Tibial nerve (tissue), 4 donors: ENCODE measurements around the gene HES5. TPM values are rescaled to one million over a fixed set of nuclear protein-coding genes. Genes with fewer than 3 reads are reported as not detected.

ENCODE experiments used
- DNase-seq, 2 donors: peaks; one replicate each; pipeline ENCODE4 v3.0.0-alpha.2; 2019; ENCODE audit warnings: low spot score in 2 of 2
- H3K27ac ChIP-seq, 4 donors: fragments of 200-600 bp; sonication (generic) in 3 of 4; one replicate each; pipeline ENCODE4 v1.5.1; 2017 to 2019; ENCODE audit warnings: mild to moderate bottlenecking in 1 of 4
- H3K27me3 ChIP-seq, 2 donors: fragments of 200-600 bp; sonication (generic) in 1 of 2; one replicate each; pipeline versions ENCODE4 v1.5.1 to v1.6.0; 2017 to 2019
- H3K36me3 ChIP-seq, 3 donors: fragments of 200-600 bp; sonication (generic); one replicate each; pipeline ENCODE4 v1.5.1; 2018 to 2019
- H3K4me1 ChIP-seq, 4 donors: fragments of 200-600 bp; sonication (generic) in 3 of 4; one replicate each; pipeline ENCODE4 v1.5.1; 2017 to 2019
- H3K4me3 ChIP-seq, 4 donors: fragments of 200-600 bp; sonication (generic) in 3 of 4; one replicate each; pipeline ENCODE4 v1.5.1; 2017 to 2019; ENCODE audit warnings: mild to moderate bottlenecking in 1 of 4, moderate library complexity in 1 of 4
- H3K9me3 ChIP-seq, 4 donors: fragments of 200-600 bp; sonication (generic) in 3 of 4; one replicate each; pipeline ENCODE4 v1.5.1; 2017 to 2019
- EP300 ChIP-seq, 2 donors: sonication (generic); formaldehyde crosslinking; IDR thresholded peaks; one replicate each; pipeline ENCODE4 v1.6.1; 2017; ENCODE audit warnings: antibody characterized with exemption in 2 of 2, mild to moderate bottlenecking in 1 of 2
- POLR2A ChIP-seq, 2 donors: fragments of 450-650 bp; IDR thresholded peaks; one replicate each; pipeline ENCODE4 v1.6.1; 2017; ENCODE audit warnings: antibody characterized with exemption in 2 of 2, mild to moderate bottlenecking in 2 of 2, moderate library complexity in 2 of 2
- whole genome bisulfite sequencing, 2 donors: methylation state at CpG; one replicate each; pipeline ENCODE4 v1.1.5; 2018; 5-methylcytosine and 5-hydroxymethylcytosine counted together
- total RNA-seq, 4 donors: library from RNA; depleted of rRNA; stranded (reverse); fragments of >200 nt; gene quantifications; one replicate each; pipeline ENCODE4 v1.1.0, GENCODE V29; 2016
- TF ChIP-seq, protein P1 (sequence below), 5 experiments: fragments of 200-600 bp in 3 of 5; fragments of 450-650 bp in 2 of 5; sonication (generic) in 3 of 5; IDR thresholded peaks; one replicate each; pipeline ENCODE4 v1.5.1; 2016 to 2019; ENCODE audit warnings: antibody characterized with exemption in 5 of 5, mild to moderate bottlenecking in 3 of 5, moderate library complexity in 2 of 5

Gene HES5
- total RNA-seq, 4 donors from 2014 or later: 0.87 TPM; not detected in 3

DNA sequence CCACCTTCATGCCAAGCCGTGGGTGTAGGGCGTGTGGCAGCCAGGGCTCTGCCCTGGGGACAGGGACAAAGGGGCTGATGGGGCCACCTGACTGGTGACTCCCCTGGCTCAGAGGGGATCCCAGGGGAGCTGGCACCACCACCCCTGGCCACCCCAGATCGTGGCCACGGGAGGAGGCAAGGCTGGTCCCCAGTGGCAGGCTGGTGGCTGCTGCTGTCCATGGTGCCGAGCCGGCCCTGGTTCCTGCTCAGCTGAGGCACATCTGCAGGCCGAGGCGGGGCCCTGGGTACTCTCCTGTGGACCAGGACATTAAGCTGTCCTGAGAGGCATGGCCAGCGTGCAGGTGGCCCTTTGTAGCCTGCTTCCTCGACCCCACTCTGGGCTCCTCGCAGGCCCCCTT is 47.5 kb downstream of the HES5 start:
- Histone ChIP-seq H3K4me3 (no peak overlapping the region), H3K36me3 (no peaks in the 10 kb centered on the region), H3K27ac (no peak overlapping the region), H3K4me1 (no peaks in the 10 kb centered on the region), H3K9me3 (no peaks in the 10 kb centered on the region), H3K27me3 (peaks cover 0 to 3% of the 10 kb centered on the region in 2 donors)
- DNase-seq: no peak
- no peak for TF ChIP-seq EP300 (IDR thresholded peaks at IDR 0.05)
- TF ChIP-seq, protein P1, sequence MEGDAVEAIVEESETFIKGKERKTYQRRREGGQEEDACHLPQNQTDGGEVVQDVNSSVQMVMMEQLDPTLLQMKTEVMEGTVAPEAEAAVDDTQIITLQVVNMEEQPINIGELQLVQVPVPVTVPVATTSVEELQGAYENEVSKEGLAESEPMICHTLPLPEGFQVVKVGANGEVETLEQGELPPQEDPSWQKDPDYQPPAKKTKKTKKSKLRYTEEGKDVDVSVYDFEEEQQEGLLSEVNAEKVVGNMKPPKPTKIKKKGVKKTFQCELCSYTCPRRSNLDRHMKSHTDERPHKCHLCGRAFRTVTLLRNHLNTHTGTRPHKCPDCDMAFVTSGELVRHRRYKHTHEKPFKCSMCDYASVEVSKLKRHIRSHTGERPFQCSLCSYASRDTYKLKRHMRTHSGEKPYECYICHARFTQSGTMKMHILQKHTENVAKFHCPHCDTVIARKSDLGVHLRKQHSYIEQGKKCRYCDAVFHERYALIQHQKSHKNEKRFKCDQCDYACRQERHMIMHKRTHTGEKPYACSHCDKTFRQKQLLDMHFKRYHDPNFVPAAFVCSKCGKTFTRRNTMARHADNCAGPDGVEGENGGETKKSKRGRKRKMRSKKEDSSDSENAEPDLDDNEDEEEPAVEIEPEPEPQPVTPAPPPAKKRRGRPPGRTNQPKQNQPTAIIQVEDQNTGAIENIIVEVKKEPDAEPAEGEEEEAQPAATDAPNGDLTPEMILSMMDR (IDR thresholded peaks at IDR 0.05): no peak
- no peak for TF ChIP-seq POLR2A (IDR thresholded peaks at IDR 0.05)
- 66 to 80% methylated on average over 9 to 11 of the region's 11 CpGs for WGBS, 2 donors

DNA sequence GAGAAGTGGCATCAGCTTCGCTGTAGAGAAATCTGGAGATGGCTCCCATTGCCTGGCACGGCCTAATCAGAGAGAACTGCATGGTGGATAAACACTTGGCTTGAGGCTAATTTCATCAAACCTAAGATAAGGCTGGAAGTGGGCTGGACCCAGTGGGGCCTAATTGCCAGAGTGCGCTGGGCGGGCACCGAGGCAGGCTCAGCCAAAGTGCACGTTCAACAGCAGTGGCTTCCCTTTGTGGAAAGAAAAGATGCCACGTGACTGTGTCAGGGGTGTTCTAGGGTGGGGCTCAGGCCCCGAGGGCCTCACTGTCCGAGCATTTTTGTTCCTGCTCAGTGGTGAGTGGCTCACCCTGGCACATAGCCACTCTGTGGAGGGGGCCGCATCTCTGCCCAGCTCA is 48.2 kb downstream of the HES5 start:
- no peak for DNase-seq
- Histone ChIP-seq H3K4me3 (no peak overlapping the region), H3K4me1 (no peaks in the 10 kb centered on the region), H3K9me3 (no peaks in the 10 kb centered on the region), H3K27ac (no peak overlapping the region), H3K36me3 (no peaks in the 10 kb centered on the region), H3K27me3 (peaks cover 0 to 10% of the 10 kb centered on the region in 2 donors)
- WGBS, 2 donors: 71 to 72% methylated on average over 7 to 9 of the region's 10 CpGs
- TF ChIP-seq POLR2A (IDR thresholded peaks at IDR 0.05): no peak
- TF ChIP-seq, protein P1 (IDR thresholded peaks at IDR 0.05): no peak
- TF ChIP-seq EP300 (IDR thresholded peaks at IDR 0.05): no peak

DNA sequence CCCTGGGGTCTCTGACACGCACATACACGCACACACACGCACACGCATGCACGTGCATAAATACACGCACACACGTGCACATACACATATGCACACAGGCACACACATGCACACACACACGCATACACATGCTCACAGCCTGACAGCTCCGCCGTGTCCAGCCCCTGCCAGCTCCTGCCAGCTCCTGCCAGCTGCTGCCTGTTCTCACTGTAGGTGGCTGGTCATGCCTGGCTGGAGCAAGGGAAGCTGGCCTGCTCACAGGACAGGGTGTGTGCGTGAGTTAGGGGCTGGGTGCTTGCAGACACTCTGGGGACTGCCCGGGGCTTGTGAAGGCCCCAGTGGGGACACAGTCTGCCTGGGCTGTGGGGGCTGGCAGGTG is 49.1 kb downstream of the HES5 start:
- Histone ChIP-seq H3K27me3 (peaks cover 0 to 10% of the 10 kb centered on the region in 2 donors), H3K36me3 (no peaks in the 10 kb centered on the region), H3K4me1 (no peaks in the 10 kb centered on the region), H3K9me3 (no peaks in the 10 kb centered on the region), H3K27ac (no peak overlapping the region), H3K4me3 (no peak overlapping the region)
- DNase-seq: no peak
- WGBS, 2 donors: 85 to 93% methylated on average over 11 to 12 of the region's 12 CpGs
- TF ChIP-seq, protein P1 (IDR thresholded peaks at IDR 0.05): no peak
- TF ChIP-seq EP300 (IDR thresholded peaks at IDR 0.05) (no peak), POLR2A (IDR thresholded peaks at IDR 0.05) (no peak)

DNA sequence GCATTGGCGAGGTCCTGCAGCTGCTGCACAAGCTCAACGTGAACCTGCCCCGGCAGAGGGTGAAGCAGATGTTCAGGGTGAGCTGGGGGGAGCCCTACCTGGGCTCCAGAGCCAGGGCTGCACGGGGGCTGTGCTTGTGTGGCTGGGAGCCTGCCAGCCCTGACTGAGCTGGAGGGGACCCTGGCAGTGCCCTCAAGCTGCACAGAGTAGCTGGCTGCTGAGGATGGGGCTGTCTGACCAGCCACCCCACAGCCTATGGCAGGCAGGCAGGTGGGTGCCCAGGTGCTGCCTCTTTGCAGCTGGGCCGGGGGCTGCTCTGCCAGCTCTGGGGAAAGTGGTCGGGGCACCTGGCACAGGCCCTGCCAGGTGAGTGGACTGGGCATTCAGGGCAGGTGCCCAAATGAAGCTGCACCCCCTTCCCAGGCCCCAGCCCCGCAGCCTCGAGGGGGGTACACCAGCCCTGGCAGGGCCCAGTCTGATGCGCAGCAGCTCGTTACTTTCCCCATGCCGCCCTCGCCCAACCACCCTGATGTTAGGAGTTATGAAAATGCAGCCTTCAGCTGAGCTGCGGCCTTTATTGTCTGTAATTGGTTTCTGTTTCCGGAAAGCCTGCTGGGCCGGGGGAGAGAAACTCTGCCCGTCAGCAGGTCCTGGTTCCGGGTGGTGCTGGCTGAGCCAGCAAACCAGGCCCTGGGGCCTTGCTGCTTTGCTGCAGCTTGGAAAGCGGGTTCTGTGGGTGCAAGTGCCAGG is 49.7 kb downstream of the HES5 start:
- WGBS, 2 donors: 74 to 76% methylated on average over 15 to 18 of the region's 18 CpGs
- Histone ChIP-seq H3K27me3 (peaks cover 0 to 10% of the 10 kb centered on the region in 2 donors), H3K27ac (no peak overlapping the region), H3K9me3 (no peaks in the 10 kb centered on the region), H3K4me1 (no peaks in the 10 kb centered on the region), H3K4me3 (no peak overlapping the region), H3K36me3 (no peaks in the 10 kb centered on the region)
- no peak for DNase-seq
- TF ChIP-seq, protein P1 (IDR thresholded peaks at IDR 0.05): no peak
- TF ChIP-seq POLR2A (IDR thresholded peaks at IDR 0.05) (no peak), EP300 (IDR thresholded peaks at IDR 0.05) (no peak)

DNA sequence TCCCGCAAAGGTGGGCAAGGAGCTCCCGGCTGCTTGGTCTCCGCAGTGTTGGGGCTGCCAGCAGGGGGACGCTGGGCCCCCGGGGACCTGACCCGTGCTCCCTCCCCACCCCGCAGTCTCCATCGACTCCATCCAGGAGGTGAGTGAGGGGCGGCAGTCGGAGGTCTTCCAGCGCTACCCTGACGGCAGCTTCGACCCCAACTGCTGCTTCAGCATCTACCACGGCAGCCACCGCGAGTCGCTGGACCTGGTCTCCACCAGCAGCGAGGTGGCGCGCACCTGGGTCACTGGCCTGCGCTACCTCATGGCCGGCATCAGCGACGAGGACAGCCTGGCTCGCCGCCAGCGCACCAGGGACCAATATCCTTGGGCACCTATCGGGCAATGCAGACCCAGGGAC is 50.4 kb downstream of the HES5 start:
- Histone ChIP-seq H3K27ac (no peak overlapping the region), H3K4me1 (no peaks in the 10 kb centered on the region), H3K36me3 (no peaks in the 10 kb centered on the region), H3K4me3 (no peak overlapping the region), H3K9me3 (no peaks in the 10 kb centered on the region), H3K27me3 (peaks cover 0 to 10% of the 10 kb centered on the region in 2 donors)
- DNase-seq: no peak
- WGBS, 2 donors: 70 to 87% methylated on average over 2 to 11 of the region's 28 CpGs
- TF ChIP-seq, protein P1 (IDR thresholded peaks at IDR 0.05): no peak
